Epithelial cell of proximal tubule (primary cell): ENCODE data around the gene ENKD1. TPM values are rescaled to one million over a fixed set of nuclear protein-coding genes. Genes with fewer than 3 reads are reported as not detected.

ENCODE experiments used
- DNase-seq: peaks from one replicate; pipeline ENCODE4 v3.0.0-alpha.2; 2011; ENCODE audit warnings: low read depth
- H3K4me3 ChIP-seq: 2 replicates; pipeline ENCODE4 v1.5.1; 2011; ENCODE audit warnings: low read depth, mild to moderate bottlenecking, low read length
- total RNA-seq: library from RNA; depleted of rRNA; stranded (reverse); fragments of >200 nt; gene quantifications from 2 replicates; pipeline ENCODE4 v1.2.3, GENCODE V29; 2015
- TF ChIP-seq, protein P1 (sequence below): conservative IDR thresholded peaks from 2 replicates; pipeline ENCODE4 v1.5.1; 2012; ENCODE audit warnings: low read depth, mild to moderate bottlenecking, low read length

Gene ENKD1
- total RNA-seq, 1 donor from 2014 or later = 12.2 TPM

DNA sequence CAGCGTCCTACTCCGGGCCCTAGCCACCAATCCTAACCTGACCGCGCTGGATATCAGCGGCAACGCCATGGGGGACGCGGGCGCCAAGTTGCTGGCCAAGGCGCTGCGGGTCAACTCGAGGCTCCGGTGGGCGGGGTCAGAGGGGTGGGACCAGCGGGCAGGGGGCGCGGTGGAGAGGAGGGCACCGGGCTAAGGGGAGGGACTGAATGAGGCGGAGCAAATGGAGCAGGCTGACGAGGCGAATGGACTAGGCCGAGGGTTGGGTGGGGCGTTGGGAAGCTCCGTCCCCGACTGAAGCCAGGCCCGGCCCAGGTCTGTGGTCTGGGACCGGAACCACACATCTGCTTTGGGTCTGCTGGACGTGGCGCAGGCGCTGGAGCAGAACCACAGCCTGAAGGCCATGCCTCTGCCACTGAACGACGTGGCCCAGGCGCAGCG is 17.0 kb downstream of the ENKD1 start:
- no peak overlapping the region for H3K4me3 ChIP-seq
- DNase-seq = no peak
- TF ChIP-seq, protein P1, sequence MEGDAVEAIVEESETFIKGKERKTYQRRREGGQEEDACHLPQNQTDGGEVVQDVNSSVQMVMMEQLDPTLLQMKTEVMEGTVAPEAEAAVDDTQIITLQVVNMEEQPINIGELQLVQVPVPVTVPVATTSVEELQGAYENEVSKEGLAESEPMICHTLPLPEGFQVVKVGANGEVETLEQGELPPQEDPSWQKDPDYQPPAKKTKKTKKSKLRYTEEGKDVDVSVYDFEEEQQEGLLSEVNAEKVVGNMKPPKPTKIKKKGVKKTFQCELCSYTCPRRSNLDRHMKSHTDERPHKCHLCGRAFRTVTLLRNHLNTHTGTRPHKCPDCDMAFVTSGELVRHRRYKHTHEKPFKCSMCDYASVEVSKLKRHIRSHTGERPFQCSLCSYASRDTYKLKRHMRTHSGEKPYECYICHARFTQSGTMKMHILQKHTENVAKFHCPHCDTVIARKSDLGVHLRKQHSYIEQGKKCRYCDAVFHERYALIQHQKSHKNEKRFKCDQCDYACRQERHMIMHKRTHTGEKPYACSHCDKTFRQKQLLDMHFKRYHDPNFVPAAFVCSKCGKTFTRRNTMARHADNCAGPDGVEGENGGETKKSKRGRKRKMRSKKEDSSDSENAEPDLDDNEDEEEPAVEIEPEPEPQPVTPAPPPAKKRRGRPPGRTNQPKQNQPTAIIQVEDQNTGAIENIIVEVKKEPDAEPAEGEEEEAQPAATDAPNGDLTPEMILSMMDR = no peak

GRCh38 chr16:67648764-67649407 is 17.7 kb downstream of the ENKD1 start:
- TF ChIP-seq, protein P1 = no peak
- H3K4me3 ChIP-seq = no peak overlapping the region

DNA sequence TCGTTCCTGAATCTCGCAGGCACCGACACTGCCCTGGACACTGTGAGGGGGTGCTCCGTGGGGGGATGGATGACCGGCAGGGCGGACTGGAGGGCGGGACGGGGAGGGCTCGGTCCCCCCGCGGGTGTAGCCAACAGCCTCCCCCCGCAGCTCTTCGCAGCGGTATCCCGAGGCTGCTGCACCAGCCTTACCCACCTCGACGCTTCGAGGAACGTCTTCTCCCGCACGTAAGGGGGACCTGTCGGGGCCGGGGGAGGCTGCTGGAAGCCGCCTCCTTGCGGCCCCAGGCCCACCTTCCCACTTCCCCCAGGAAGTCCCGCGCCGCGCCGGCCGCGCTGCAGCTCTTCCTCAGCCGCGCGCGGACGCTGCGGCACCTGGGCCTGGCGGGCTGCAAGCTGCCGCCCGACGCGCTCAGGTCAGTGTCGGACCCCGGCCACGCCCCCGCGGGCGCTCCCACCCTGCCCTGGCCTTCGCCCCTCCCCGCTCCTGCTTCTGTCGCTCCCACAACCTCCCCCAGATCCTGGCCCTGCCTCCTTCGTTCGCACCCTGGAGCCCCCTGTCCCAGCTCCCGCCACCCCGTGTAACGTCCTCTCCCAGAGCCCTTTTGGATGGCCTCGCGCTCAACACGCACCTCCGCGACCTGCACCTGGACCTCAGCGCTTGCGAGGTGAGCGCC is 18.3 kb downstream of the ENKD1 start:
- TF ChIP-seq, protein P1 = no peak
- no peak overlapping the region for H3K4me3 ChIP-seq
- no peak for DNase-seq

More at GRCh38 chr16:67648764-67649407, 17.7 kb downstream of the ENKD1 start:
- no peak for DNase-seq

DNA sequence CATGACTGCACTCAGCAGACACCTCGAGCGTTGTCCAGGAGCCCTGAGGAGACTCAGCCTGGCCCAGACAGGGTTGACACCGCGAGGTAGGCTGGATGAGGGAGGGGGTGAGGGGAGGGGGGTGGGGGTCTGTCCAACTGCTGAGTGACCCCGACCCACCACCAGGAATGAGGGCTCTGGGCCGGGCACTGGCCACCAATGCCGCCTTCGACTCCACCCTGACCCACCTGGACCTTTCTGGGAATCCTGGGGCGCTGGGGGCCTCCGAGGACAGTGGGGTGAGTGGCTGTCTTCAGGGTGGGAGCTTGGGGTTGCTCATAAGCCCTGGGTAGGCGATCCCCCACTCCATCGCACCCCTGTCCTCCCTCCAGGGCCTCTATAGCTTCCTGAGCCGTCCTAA is 18.9 kb downstream of the ENKD1 start:
- TF ChIP-seq, protein P1 = no peak
- H3K4me3 ChIP-seq = no peak overlapping the region
- DNase-seq = no peak

DNA sequence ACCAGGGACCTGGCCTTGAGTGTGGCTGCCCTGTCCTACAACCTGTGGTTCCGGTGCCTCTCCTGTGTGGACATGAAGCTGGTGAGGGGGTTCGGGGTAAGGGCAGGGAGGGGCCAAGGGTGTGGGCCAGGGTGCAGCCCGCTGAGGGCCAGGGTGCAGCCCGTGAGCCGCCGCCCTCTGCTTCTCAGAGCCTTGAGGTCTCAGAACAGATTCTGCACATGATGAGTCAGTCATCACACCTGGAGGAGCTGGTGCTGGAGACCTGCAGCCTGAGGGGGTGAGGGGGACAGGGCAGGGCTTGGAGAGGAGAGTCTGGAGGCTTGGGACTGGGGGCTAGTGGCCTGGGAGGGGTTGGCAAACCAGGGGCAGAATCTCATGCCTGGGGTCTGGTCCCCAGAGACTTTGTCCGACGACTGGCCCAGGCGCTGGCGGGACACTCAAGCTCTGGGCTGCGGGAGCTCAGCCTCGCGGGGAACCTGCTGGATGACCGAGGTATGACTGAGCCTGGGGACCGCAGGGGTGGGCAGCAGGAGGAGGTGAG is 19.4 kb downstream of the ENKD1 start:
- no peak for DNase-seq
- TF ChIP-seq, protein P1 = no peak
- no peak overlapping the region for H3K4me3 ChIP-seq

DNA sequence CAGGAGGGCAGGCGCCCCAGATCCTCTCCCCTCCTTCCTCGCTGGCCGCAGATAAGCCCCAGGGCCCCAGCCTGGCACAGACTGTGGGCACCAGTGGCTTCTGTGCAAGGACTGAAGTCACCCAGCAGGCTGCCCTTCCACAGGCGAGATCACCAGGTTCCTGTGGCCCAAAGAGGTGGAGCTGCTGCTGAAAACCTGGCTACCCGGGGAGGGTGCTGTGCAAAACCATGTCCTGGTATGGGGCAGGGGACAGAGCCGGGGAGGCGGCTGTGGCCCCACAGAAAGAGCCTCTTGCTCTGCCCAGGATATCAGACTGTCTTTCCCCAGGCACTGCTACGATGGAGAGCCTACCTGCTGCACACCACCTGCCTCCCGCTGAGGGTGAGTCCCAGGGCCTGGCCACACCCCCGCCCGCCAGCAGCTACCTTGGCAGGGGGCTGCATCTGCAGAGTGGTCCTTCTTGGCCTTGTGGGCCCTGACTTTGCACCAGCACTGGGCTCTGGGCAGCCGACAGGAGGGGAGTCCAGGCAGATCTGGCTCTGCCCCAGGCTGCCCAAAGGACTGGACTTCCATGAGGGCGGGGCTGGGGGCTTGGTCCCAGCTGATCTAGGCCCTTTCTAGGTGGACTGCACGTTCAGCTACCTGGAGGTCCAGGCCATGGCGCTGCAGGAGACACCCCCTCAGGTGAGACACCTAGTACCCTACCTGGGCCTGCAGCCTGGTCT is 21.0 kb downstream of the ENKD1 start:
- no peak overlapping the region for H3K4me3 ChIP-seq
- TF ChIP-seq, protein P1 = no peak
- DNase-seq = no peak
